Vagina (tissue), 2 donors: Measurements from ENCODE around the gene PIGM.
"Not testable (repeated sequence)": the region's sequence is repeated elsewhere in the genome, so short reads cannot be mapped to it uniquely, and the experiment has no call there.

ENCODE experiments used
- POLR2A ChIP-seq, 2 donors: fragments of 450-650 bp; IDR thresholded peaks; one replicate each; pipeline ENCODE4 v1.6.1; 2017; ENCODE audit warnings: antibody characterized with exemption in 2 of 2, mild to moderate bottlenecking in 2 of 2, moderate library complexity in 2 of 2
- POLR2AphosphoS5 ChIP-seq, 2 donors: sonication (generic); formaldehyde crosslinking; IDR thresholded peaks; one replicate each; pipeline ENCODE4 v1.9.0; 2017; ENCODE audit warnings: antibody characterized with exemption in 2 of 2, mild to moderate bottlenecking in 2 of 2, low read depth in 1 of 2; ENCODE audit not compliant: insufficient read depth in 1 of 2
- TF ChIP-seq, protein P1 (sequence below), 3 experiments: fragments of 450-650 bp in 2 of 3; fragments of 200-600 bp in 1 of 3; sonication (generic) in 1 of 3; IDR thresholded peaks; one replicate each; pipeline ENCODE4 v1.5.1; 2017 to 2019; ENCODE audit warnings: antibody characterized with exemption in 3 of 3, mild to moderate bottlenecking in 2 of 3, moderate library complexity in 2 of 3

DNA sequence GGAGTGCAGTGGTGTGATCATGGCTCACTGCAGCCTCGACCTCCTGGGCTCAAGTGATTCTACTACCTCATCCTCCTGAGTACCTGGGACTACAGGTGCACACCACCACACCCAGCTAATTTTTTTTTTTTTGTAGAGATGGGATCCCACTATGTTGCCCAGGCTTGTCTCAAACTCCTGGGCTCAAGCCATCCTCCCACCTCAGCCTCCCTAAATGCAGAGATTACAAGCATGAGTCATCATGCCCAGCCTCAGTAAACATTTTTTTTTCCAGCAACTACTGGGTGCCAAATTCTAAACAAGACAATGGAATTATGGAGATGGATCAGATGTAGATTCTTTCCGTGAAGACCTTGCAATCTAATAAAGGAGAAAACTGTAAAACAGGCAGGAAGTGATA lies 18.4 kb upstream of the PIGM start:
- not testable (repeated sequence) for TF ChIP-seq POLR2A (IDR thresholded peaks at IDR 0.05); POLR2AphosphoS5 (IDR thresholded peaks at IDR 0.05; ENCODE audit: insufficient read depth in 1 of 2, low read depth in 1 of 2)
- TF ChIP-seq, protein P1, sequence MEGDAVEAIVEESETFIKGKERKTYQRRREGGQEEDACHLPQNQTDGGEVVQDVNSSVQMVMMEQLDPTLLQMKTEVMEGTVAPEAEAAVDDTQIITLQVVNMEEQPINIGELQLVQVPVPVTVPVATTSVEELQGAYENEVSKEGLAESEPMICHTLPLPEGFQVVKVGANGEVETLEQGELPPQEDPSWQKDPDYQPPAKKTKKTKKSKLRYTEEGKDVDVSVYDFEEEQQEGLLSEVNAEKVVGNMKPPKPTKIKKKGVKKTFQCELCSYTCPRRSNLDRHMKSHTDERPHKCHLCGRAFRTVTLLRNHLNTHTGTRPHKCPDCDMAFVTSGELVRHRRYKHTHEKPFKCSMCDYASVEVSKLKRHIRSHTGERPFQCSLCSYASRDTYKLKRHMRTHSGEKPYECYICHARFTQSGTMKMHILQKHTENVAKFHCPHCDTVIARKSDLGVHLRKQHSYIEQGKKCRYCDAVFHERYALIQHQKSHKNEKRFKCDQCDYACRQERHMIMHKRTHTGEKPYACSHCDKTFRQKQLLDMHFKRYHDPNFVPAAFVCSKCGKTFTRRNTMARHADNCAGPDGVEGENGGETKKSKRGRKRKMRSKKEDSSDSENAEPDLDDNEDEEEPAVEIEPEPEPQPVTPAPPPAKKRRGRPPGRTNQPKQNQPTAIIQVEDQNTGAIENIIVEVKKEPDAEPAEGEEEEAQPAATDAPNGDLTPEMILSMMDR (IDR thresholded peaks at IDR 0.05): not testable (repeated sequence)
